ENCODE measurements around the gene PHF12.

DNA sequence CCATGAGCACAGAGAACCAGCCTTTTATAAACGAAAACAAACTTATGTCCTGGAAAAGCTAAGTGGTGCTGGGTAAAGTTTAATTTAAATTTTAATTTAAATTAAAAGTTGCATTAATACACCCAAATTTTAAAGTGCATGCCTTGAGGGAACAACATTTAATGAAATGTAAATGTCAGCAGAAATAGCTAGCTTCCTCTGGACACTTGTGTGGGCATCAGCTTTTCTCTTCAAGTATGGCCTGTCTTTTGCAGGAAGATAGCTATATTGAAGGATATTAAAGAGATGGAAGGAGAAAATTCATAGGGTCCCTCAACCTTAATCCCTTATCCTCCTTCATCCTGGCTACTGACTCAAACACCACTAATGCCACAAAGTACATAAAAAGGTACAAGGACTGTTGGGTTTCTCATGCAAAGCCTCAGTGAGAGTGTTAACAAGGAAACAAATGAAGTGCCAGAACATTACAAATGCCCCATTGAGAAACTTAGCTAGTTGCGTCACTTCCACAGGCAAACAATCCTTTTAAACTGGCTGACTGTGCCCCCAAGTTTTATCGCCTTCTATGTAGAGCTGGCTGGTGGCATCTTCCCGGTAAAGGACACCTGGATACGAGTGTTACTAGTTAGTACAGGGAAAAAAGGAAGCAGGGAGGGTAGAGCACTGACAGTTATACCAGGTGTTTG, 14.1 kb downstream of the PHF12 start:
- TF ChIP-seq, protein P1, sequence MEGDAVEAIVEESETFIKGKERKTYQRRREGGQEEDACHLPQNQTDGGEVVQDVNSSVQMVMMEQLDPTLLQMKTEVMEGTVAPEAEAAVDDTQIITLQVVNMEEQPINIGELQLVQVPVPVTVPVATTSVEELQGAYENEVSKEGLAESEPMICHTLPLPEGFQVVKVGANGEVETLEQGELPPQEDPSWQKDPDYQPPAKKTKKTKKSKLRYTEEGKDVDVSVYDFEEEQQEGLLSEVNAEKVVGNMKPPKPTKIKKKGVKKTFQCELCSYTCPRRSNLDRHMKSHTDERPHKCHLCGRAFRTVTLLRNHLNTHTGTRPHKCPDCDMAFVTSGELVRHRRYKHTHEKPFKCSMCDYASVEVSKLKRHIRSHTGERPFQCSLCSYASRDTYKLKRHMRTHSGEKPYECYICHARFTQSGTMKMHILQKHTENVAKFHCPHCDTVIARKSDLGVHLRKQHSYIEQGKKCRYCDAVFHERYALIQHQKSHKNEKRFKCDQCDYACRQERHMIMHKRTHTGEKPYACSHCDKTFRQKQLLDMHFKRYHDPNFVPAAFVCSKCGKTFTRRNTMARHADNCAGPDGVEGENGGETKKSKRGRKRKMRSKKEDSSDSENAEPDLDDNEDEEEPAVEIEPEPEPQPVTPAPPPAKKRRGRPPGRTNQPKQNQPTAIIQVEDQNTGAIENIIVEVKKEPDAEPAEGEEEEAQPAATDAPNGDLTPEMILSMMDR (IDR thresholded peaks at IDR 0.05; ENCODE audit: low read length) = no peak
- TF ChIP-seq EZH2 (IDR thresholded peaks at IDR 0.05; ENCODE audit: borderline replicate concordance, low read length) = no peak
